HUES48 (cell line): ENCODE measurements around the gene TIMP4.

ENCODE experiments used
- H3K27ac ChIP-seq: one replicate; pipeline ENCODE4 v1.7.0; 2013; ENCODE audit warnings: low read depth, low read length, inconsistent platforms
- H3K27me3 ChIP-seq: 2 replicates; pipeline ENCODE4 v1.6.1; 2013; ENCODE audit warnings: mild to moderate bottlenecking, low read length; ENCODE audit not compliant: control insufficient read depth, insufficient read depth
- H3K36me3 ChIP-seq: 2 replicates; pipeline ENCODE4 v1.6.1; 2013; ENCODE audit warnings: low read length; ENCODE audit not compliant: control insufficient read depth, insufficient read depth
- H3K4me1 ChIP-seq: 2 replicates; pipeline ENCODE4 v1.6.1; 2013; ENCODE audit warnings: mild to moderate bottlenecking, low read length; ENCODE audit not compliant: control insufficient read depth, insufficient read depth
- H3K4me3 ChIP-seq: 2 replicates; pipeline ENCODE4 v1.5.1; 2013; ENCODE audit warnings: mild to moderate bottlenecking, low read depth, low read length
- H3K9ac ChIP-seq: 2 replicates; pipeline ENCODE4 v1.6.1; 2013; ENCODE audit warnings: mild to moderate bottlenecking, low read depth, low read length, moderate library complexity
- H3K9me3 ChIP-seq: 2 replicates; pipeline ENCODE4 v1.6.1; 2013; ENCODE audit warnings: low read length; ENCODE audit not compliant: control insufficient read depth, insufficient read depth

The TIMP4 gene

DNA sequence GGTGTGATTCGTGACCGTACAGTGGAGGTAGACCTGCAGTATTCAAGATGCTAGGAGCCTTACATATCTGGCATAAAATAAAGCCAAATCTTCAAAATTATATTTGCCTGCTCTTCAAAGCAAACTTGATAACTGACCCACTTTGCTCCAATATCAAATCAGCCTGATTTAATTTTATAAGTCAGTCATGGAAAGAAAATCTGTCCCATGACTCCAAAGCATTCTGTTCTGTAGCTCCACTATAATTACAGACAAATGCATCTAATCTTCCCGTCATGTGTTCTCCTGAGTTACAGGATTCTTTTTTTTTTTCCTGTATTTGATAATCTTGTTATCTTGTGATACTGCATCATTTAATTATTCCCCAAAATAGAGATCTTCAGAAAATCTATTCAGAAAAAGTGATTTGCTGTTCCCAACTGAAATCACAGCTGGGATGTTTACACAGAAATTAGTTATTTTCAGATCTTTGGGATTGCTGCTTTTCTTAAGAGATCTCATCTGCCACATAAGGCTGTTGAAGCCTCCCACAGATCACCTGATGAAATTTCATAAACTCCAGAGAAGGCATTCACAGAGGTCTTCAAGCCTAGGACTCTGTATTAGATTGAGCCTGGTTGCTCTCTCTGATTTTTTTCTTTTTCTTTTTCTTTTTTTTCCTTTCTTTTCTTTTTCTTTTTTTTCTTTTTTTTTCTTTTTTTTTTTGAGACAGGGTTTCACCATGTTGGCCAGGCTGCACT lies 27.2 kb downstream of the TIMP4 start:
- H3K27ac ChIP-seq = no peak overlapping the region
- H3K36me3 ChIP-seq = no peaks in the 10 kb centered on the region
- no peaks in the 10 kb centered on the region; the same call in 1 of the 2 replicates for H3K4me1 ChIP-seq
- H3K27me3 ChIP-seq = no peaks in the 10 kb centered on the region
- H3K4me3 ChIP-seq = no peak overlapping the region
- no peak overlapping the region for H3K9ac ChIP-seq
- H3K9me3 ChIP-seq = no peaks in the 10 kb centered on the region

DNA sequence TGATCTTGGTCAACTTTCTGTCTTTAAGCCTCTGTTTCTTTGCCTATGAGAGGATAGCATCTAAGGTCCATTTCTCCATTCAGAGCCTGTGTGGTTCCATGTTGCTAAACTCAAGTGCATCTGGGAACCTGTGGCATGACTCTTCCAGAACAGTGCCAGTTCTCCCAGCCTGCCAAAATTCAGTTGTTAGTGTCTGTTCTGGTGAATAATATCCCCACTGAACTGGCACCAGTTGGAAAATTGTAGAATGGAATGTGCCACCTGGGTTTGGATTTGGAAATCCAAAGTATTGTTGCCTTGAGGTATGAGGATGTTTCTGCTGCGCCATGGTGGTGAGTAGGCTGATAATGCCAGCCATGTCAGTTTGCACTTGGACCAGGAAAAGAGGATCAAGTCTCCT lies 31.3 kb downstream of the TIMP4 start:
- Histone ChIP-seq H3K9me3 (no peaks in the 10 kb centered on the region), H3K4me1 (no peaks in the 10 kb centered on the region; the same call in 1 of the 2 replicates), H3K27ac (no peak overlapping the region), H3K36me3 (no peaks in the 10 kb centered on the region), H3K9ac (no peak overlapping the region), H3K4me3 (no peak overlapping the region), H3K27me3 (no peaks in the 10 kb centered on the region)

DNA sequence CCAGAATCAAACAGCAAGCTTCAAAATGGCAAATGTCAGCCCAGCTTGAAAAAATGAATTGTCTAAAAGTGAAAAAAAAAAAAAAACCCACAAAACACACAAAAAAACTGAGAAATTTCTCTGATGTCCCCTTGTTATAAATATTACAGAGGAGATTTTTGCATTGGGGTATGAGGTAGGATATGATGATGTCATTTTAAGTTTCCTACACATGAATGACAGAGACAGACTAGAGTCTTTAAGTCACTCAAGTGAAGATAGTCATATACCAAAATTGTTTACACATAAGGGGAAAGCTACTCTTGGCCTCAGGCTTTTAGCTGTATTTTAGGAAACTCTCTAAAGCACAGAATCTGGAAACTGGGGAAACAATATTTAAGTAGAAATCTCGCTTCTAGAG lies 32.9 kb downstream of the TIMP4 start:
- Histone ChIP-seq H3K9me3 (no peaks in the 10 kb centered on the region), H3K27ac (no peak overlapping the region)

DNA sequence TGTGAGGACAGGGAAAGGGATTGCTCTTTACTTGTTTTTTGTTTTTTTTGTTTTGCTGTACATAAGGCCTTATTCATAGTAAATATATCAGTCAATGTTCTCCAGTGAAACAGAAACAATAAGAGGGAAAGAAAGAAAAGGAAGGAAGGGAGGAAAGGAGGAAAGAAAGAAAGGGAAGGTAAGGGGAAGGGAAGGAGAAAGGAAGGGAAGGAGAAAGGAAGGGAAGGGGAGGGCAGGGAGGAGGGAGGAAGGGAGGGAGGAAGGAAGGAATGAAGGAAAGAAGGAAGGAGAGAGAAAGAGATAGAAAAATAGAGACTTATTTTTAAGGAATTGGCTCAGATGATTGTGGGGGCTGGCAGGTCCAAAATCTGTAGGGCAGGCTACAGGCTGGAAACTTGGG lies 37.2 kb downstream of the TIMP4 start:
- Histone ChIP-seq H3K9ac (no peak overlapping the region), H3K27me3 (no peaks in the 10 kb centered on the region), H3K27ac (no peak overlapping the region), H3K4me1 (no peaks in the 10 kb centered on the region), H3K4me3 (no peak overlapping the region), H3K9me3 (no peaks in the 10 kb centered on the region), H3K36me3 (no peaks in the 10 kb centered on the region)

More for the DNA sequence above, 32.9 kb downstream of the TIMP4 start:
- Histone ChIP-seq H3K27me3 (no peaks in the 10 kb centered on the region), H3K4me3 (no peak overlapping the region), H3K36me3 (no peaks in the 10 kb centered on the region), H3K9ac (no peak overlapping the region), H3K4me1 (no peaks in the 10 kb centered on the region; the same call in 1 of the 2 replicates)

DNA sequence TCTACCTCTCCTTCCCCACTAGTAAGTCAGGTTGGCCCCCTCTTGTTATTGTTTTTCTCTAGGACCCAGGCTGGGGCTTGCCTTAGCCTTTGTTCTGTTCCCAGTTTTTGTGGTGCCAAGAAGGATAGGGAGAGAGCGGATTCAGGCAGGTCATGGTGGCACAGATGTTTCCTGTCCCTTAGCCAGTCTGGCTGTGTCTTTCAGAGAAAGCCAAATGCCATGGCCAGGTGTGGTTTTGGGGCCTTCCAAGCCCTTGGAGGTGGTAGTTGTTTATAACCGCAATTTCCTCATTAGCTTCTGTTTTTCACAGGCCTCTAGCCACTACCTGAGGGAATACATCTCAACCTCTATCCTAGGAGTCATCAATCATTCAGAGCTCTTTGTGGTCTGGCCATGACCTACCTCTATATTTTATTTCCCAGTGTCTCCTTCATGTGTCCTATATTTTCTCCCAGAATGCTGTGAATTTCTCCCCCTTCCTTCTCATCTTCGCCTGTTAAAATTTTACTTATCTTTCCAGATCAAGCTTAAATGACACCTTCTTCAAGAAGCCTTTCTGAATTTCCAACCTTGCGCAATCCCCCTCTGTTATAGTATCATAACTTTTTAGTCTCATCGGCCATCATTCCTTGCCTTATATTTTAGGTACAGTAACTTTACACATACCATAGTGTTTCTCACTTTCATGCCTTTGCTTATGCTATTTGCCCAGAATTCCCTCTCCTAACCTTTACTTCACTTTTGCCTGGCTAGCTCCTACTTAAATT lies 38.2 kb downstream of the TIMP4 start:
- Histone ChIP-seq H3K36me3 (no peaks in the 10 kb centered on the region), H3K27me3 (no peaks in the 10 kb centered on the region), H3K9ac (no peak overlapping the region)

DNA sequence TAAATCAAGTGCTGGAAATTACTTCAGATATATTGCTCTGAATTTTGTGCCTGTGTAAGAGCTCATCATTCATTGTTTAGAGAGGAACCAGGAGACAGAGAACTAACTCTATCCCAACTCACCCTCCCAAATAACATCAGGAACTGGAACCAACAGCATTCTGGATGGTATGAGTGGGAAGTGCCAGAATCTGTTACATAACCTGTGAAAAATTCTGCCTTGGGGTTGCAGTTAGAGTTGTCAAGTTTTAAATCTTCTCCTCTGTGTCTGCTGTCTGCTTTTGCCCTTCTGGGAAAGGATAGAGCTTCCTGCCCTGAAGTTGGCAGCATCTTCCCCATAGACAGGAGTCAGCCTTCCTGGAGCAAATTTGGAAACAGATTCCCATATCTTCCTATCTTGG lies 41.2 kb downstream of the TIMP4 start:
- Histone ChIP-seq H3K9ac (no peak overlapping the region), H3K4me1 (no peaks in the 10 kb centered on the region), H3K9me3 (no peaks in the 10 kb centered on the region), H3K36me3 (no peaks in the 10 kb centered on the region), H3K27me3 (no peaks in the 10 kb centered on the region), H3K27ac (no peak overlapping the region), H3K4me3 (no peak overlapping the region)

More for the DNA sequence above, 38.2 kb downstream of the TIMP4 start:
- no peaks in the 10 kb centered on the region for H3K4me1 ChIP-seq
- H3K9me3 ChIP-seq = no peaks in the 10 kb centered on the region
- no peak overlapping the region for H3K27ac ChIP-seq
- no peak overlapping the region for H3K4me3 ChIP-seq

DNA sequence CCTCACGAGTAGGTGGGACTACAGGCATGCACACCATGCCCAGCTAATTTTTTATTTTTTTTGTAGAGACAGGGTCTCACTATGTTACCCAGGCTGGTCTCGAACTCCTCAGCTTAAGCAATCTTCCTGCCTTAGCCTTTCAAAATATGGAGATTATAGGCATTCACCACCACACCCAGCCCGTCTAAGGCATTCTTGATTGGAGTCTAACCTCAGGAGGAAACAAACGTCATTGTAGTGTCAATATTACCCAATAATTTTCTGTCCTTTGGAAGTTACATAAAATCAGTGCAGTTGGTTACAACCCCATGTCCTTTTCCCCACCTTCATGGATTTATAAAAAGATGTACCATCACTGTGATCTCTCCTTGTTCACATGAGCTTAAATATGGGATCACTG lies 41.8 kb downstream of the TIMP4 start:
- no peaks in the 10 kb centered on the region for H3K36me3 ChIP-seq
- H3K9me3 ChIP-seq = no peaks in the 10 kb centered on the region
- H3K27ac ChIP-seq = no peak overlapping the region
- H3K27me3 ChIP-seq = no peaks in the 10 kb centered on the region
- H3K4me1 ChIP-seq = no peaks in the 10 kb centered on the region
- no peak overlapping the region for H3K9ac ChIP-seq
- H3K4me3 ChIP-seq = no peak overlapping the region

DNA sequence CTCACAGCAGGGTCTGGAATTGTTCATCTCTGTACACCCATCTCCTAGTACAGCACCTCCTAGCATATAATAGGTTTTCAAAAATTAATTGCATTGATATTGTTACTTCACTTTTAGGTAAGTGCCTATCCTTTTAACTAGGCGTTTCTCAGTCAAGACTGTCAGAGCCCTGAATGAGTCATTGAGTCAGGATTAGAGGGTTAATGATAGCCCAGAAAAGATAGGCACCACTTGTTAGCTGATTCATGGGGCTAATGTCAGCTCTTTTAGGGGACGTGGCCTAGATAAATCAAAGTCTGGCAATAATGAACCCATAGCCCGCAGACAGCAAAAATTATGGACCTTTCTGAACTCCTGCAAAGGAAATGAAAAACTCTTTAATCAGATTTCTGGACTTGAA lies 42.9 kb downstream of the TIMP4 start:
- Histone ChIP-seq H3K36me3 (no peaks in the 10 kb centered on the region), H3K9ac (no peak overlapping the region), H3K9me3 (peaks cover under 1% of the 10 kb centered on the region; the same call in 1 of the 2 replicates), H3K4me1 (no peaks in the 10 kb centered on the region), H3K27ac (no peak overlapping the region), H3K27me3 (no peaks in the 10 kb centered on the region), H3K4me3 (no peak overlapping the region)

DNA sequence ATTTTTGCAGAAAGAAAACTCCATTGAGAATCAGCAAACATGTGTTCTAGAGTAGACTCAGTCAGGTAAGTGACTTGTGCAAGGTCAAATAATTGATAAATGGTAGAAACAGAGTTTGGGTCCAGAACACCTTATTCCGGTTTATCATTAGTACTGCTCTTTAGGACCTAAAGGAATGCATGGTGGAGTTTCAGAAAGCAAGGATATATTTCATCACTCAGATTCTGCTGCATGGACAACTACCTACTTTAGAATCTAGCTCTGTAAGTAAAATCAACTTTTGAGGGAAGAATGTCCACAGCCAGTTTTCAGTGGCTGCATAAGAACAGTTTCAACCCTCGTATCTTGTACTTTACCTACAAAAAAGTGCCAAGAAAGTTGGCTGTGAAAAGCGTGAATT lies 43.6 kb downstream of the TIMP4 start:
- no peak overlapping the region for H3K4me3 ChIP-seq
- no peaks in the 10 kb centered on the region for H3K27me3 ChIP-seq
- no peaks in the 10 kb centered on the region for H3K36me3 ChIP-seq
- H3K9ac ChIP-seq = no peak overlapping the region
- peaks cover 6% of the 10 kb centered on the region for H3K9me3 ChIP-seq
- H3K4me1 ChIP-seq = no peaks in the 10 kb centered on the region
- H3K27ac ChIP-seq = no peak overlapping the region

DNA sequence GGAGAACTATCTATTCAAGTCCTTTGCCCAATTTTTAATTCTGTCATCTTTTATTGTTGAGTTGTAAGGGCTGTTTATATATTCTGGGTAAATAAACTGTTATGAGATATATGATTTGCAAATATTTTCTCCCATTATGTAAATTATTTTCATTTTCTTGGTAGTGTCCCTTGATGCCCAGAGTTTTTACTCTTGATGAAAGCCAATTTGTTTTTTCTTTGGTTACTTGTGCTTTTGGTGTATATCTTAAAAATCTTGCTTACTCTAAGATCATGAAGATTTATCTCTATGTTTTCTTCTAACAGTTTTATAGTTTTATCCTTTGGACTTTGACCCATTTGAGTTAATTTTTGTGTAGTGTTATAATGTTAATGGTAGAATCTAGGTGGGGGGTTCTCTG lies 44.5 kb downstream of the TIMP4 start:
- Histone ChIP-seq H3K9ac (no peak overlapping the region), H3K27me3 (no peaks in the 10 kb centered on the region), H3K9me3 (peaks cover 7% of the 10 kb centered on the region), H3K36me3 (no peaks in the 10 kb centered on the region), H3K27ac (no peak overlapping the region), H3K4me3 (no peak overlapping the region), H3K4me1 (no peaks in the 10 kb centered on the region)

DNA sequence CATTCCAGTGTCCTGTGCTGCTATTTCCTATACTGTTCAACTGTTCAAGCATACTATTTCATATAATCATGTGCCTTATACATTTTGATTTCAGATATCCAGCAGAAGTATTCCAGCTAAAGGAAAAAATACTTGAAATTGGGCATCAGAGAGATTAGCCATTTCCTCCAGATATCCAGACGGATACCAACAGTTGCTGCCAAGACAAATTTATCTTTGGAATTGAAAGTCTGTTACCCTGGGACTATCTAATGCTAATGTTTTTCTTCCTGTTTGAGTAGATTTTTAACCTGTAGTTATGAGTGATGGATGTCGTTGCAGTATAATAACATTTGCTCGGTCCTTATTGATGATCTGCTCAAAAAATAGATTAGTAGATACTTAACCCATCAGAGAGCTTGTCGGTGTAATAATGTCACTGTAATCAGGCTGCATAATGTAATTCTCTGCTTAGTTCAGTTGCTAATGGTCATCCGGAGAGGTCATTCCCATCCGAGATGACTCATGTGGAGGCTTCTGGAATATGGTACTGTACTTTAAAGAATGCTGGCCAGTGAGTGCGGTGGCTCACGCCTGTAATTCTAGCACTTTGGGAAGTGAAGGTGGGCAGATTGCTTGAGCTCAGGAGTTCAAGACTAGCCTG lies 51.5 kb downstream of the TIMP4 start:
- Histone ChIP-seq H3K36me3 (no peaks in the 10 kb centered on the region), H3K27me3 (no peaks in the 10 kb centered on the region), H3K9ac (no peak overlapping the region), H3K4me1 (no peaks in the 10 kb centered on the region), H3K4me3 (no peak overlapping the region), H3K9me3 (peaks cover 7% of the 10 kb centered on the region), H3K27ac (no peak overlapping the region)
